IPS-20b (cell line): ENCODE results near the gene RSRC1.

Experiments
- H3K27ac ChIP-seq: one replicate; pipeline ENCODE4 v1.5.1; 2013; ENCODE audit warnings: low read length
- H3K27me3 ChIP-seq: 2 replicates; pipeline ENCODE4 v1.6.1; 2013; ENCODE audit warnings: mild to moderate bottlenecking, low read length, inconsistent platforms; ENCODE audit not compliant: insufficient read depth
- H3K36me3 ChIP-seq: 2 replicates; pipeline ENCODE4 v1.6.1; 2013; ENCODE audit warnings: low read depth, mild to moderate bottlenecking, inconsistent platforms, low read length, moderate library complexity; ENCODE audit not compliant: insufficient read depth
- H3K4me1 ChIP-seq: 2 replicates; pipeline ENCODE4 v1.6.1; 2013; ENCODE audit warnings: mild to moderate bottlenecking, control low read depth, inconsistent platforms, low read length, moderate library complexity; ENCODE audit not compliant: insufficient read depth
- H3K4me3 ChIP-seq: 2 replicates; pipeline ENCODE4 v1.5.1; 2013; ENCODE audit warnings: mild to moderate bottlenecking, low read length, inconsistent platforms
- H3K9ac ChIP-seq: 2 replicates; pipeline ENCODE4 v1.6.1; 2013; ENCODE audit warnings: low read depth, mild to moderate bottlenecking, inconsistent platforms, low read length, moderate library complexity
- H3K9me3 ChIP-seq: 2 replicates; pipeline ENCODE4 v1.6.1; 2013; ENCODE audit warnings: mild to moderate bottlenecking, low read depth, low read length, inconsistent platforms; ENCODE audit not compliant: insufficient read depth

Gene RSRC1

GRCh38 chr3:158420654-158421396, 310.9 kb downstream of the RSRC1 start:
- Histone ChIP-seq H3K4me3 (no peak overlapping the region), H3K9ac (no peak overlapping the region), H3K27ac (no peak overlapping the region), H3K9me3 (no peaks in the 10 kb centered on the region), H3K27me3 (no peaks in the 10 kb centered on the region), H3K36me3 (no peaks in the 10 kb centered on the region), H3K4me1 (no peaks in the 10 kb centered on the region)

- no peak overlapping the region for H3K9ac ChIP-seq
- H3K27ac ChIP-seq: no peak overlapping the region
Observed at GRCh38 chr3:158430448-158430847, 320.6 kb downstream of the RSRC1 start.

GRCh38 chr3:158430968-158431367, 321.1 kb downstream of the RSRC1 start:
- Histone ChIP-seq H3K36me3 (no peaks in the 10 kb centered on the region), H3K4me3 (no peak overlapping the region), H3K9ac (no peak overlapping the region), H3K9me3 (no peaks in the 10 kb centered on the region), H3K27me3 (no peaks in the 10 kb centered on the region), H3K27ac (no peak overlapping the region), H3K4me1 (no peaks in the 10 kb centered on the region)

More at GRCh38 chr3:158430448-158430847, 320.6 kb downstream of the RSRC1 start:
- H3K27me3 ChIP-seq: no peaks in the 10 kb centered on the region
- no peaks in the 10 kb centered on the region for H3K4me1 ChIP-seq
- no peaks in the 10 kb centered on the region for H3K36me3 ChIP-seq
- H3K9me3 ChIP-seq: no peaks in the 10 kb centered on the region
- H3K4me3 ChIP-seq: no peak overlapping the region

- no peaks in the 10 kb centered on the region for H3K4me1 ChIP-seq
- no peak overlapping the region for H3K9ac ChIP-seq
- no peak overlapping the region for H3K27ac ChIP-seq
- no peak overlapping the region for H3K4me3 ChIP-seq
- no peaks in the 10 kb centered on the region for H3K27me3 ChIP-seq
- H3K9me3 ChIP-seq: no peaks in the 10 kb centered on the region
- H3K36me3 ChIP-seq: no peaks in the 10 kb centered on the region
Observed at GRCh38 chr3:158431829-158432228, 321.9 kb downstream of the RSRC1 start.

- H3K9ac ChIP-seq: no peak overlapping the region
- H3K4me1 ChIP-seq: no peaks in the 10 kb centered on the region
- no peak overlapping the region for H3K4me3 ChIP-seq
- H3K36me3 ChIP-seq: no peaks in the 10 kb centered on the region
- H3K9me3 ChIP-seq: no peaks in the 10 kb centered on the region
- no peak overlapping the region for H3K27ac ChIP-seq
- H3K27me3 ChIP-seq: no peaks in the 10 kb centered on the region
Observed at GRCh38 chr3:158434412-158435038, 324.6 kb downstream of the RSRC1 start.

GRCh38 chr3:158443632-158444031, 333.7 kb downstream of the RSRC1 start:
- H3K9me3 ChIP-seq: no peaks in the 10 kb centered on the region
- H3K36me3 ChIP-seq: no peaks in the 10 kb centered on the region
- no peak overlapping the region for H3K27ac ChIP-seq
- no peaks in the 10 kb centered on the region for H3K4me1 ChIP-seq
- H3K4me3 ChIP-seq: no peak overlapping the region
- no peaks in the 10 kb centered on the region for H3K27me3 ChIP-seq
- no peak overlapping the region for H3K9ac ChIP-seq

GRCh38 chr3:158447408-158447807, 337.5 kb downstream of the RSRC1 start:
- no peaks in the 10 kb centered on the region for H3K9me3 ChIP-seq
- no peaks in the 10 kb centered on the region for H3K4me1 ChIP-seq
- H3K27me3 ChIP-seq: no peaks in the 10 kb centered on the region
- no peak overlapping the region for H3K27ac ChIP-seq
- no peaks in the 10 kb centered on the region for H3K36me3 ChIP-seq
- no peak overlapping the region for H3K4me3 ChIP-seq
- no peak overlapping the region for H3K9ac ChIP-seq

GRCh38 chr3:158451405-158452055, 341.6 kb downstream of the RSRC1 start:
- H3K4me1 ChIP-seq: no peaks in the 10 kb centered on the region
- H3K27ac ChIP-seq: no peak overlapping the region
- no peaks in the 10 kb centered on the region for H3K9me3 ChIP-seq
- no peaks in the 10 kb centered on the region for H3K27me3 ChIP-seq
- H3K9ac ChIP-seq: no peak overlapping the region
- H3K36me3 ChIP-seq: no peaks in the 10 kb centered on the region
- no peak overlapping the region for H3K4me3 ChIP-seq

GRCh38 chr3:158452334-158452733, 342.4 kb downstream of the RSRC1 start:
- Histone ChIP-seq H3K4me1 (no peaks in the 10 kb centered on the region), H3K27me3 (no peaks in the 10 kb centered on the region), H3K9me3 (no peaks in the 10 kb centered on the region), H3K36me3 (no peaks in the 10 kb centered on the region), H3K9ac (no peak overlapping the region), H3K4me3 (no peak overlapping the region), H3K27ac (no peak overlapping the region)

- Histone ChIP-seq H3K4me3 (no peak overlapping the region), H3K9me3 (no peaks in the 10 kb centered on the region), H3K9ac (no peak overlapping the region), H3K4me1 (no peaks in the 10 kb centered on the region), H3K36me3 (no peaks in the 10 kb centered on the region), H3K27ac (no peak overlapping the region), H3K27me3 (no peaks in the 10 kb centered on the region)
Observed at GRCh38 chr3:158453004-158453403, 343.1 kb downstream of the RSRC1 start.

- Histone ChIP-seq H3K9ac (no peak overlapping the region), H3K9me3 (no peaks in the 10 kb centered on the region), H3K4me3 (no peak overlapping the region), H3K27me3 (no peaks in the 10 kb centered on the region), H3K27ac (no peak overlapping the region), H3K4me1 (no peaks in the 10 kb centered on the region), H3K36me3 (no peaks in the 10 kb centered on the region)
Observed at GRCh38 chr3:158453865-158454264, 344.0 kb downstream of the RSRC1 start.

- Histone ChIP-seq H3K36me3 (no peaks in the 10 kb centered on the region), H3K27ac (no peak overlapping the region), H3K9ac (no peak overlapping the region), H3K27me3 (no peaks in the 10 kb centered on the region), H3K9me3 (no peaks in the 10 kb centered on the region), H3K4me1 (no peaks in the 10 kb centered on the region), H3K4me3 (no peak overlapping the region)
Observed at GRCh38 chr3:158455406-158455805, 345.5 kb downstream of the RSRC1 start.
